Nephron (organoid): ENCODE data around the gene SFTPA1.
"Not testable (repeated sequence)": the region's sequence is repeated elsewhere in the genome, so short reads cannot be mapped to it uniquely, and the experiment has no call there.

Source experiments
- H3K27ac Mint-ChIP-seq, 3 experiments: 2 replicates each; pipeline ENCODE4 v1.8.0; 2020; ENCODE audit warnings: mixed read lengths in 3 of 3, mild to moderate bottlenecking in 2 of 3, moderate library complexity in 1 of 3
- H3K27me3 Mint-ChIP-seq: 2 replicates; pipeline ENCODE4 v1.8.0; 2021; ENCODE audit warnings: low read depth, mild to moderate bottlenecking, moderate library complexity, mixed read lengths
- H3K36me3 Mint-ChIP-seq: 2 replicates; pipeline ENCODE4 v1.8.0; 2020; ENCODE audit warnings: low read depth, mixed read lengths
- H3K4me1 Mint-ChIP-seq: 2 replicates; pipeline ENCODE4 v1.8.0; 2020; ENCODE audit warnings: mixed read lengths
- H3K4me3 Mint-ChIP-seq, 3 experiments: 2 replicates each; pipeline ENCODE4 v1.8.0; 2020; ENCODE audit warnings: mild to moderate bottlenecking in 3 of 3, mixed read lengths in 3 of 3, moderate library complexity in 2 of 3
- H3K9me3 Mint-ChIP-seq: 2 replicates; pipeline ENCODE4 v1.8.0; 2020; ENCODE audit warnings: mixed read lengths
- TF ChIP-seq, protein P1 (sequence below), 3 experiments: fragments of 200-600 bp; sonication (generic); IDR thresholded peaks; one replicate each; pipeline ENCODE4 v1.5.0; 2021; ENCODE audit warnings: antibody characterized with exemption in 3 of 3; ENCODE audit not compliant: unreplicated experiment in 3 of 3

SFTPA1 gene

DNA sequence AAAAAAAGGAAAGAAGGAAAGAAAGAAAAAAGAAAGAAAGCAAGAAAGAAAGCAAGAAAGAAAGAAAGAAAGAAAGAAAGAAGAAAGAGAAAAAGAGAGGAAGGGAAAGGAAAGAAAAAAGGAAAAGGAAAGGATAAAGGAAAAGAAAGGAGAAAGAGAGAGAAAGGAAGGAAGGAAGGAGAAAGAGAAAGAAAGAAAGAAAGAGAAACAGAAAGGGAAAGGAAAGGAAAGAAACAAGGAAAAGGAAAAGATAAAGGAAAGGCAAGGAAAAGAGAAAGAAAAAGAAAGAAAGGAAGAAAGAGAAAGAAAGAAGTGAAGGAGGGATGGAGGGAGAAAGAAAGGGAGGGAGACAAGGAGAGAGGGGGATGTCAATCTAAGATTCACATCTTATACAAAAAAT, 29.7 kb upstream of the SFTPA1 start:
- H3K36me3 Mint-ChIP-seq: no peaks in the 10 kb centered on the region
- peaks cover 5% of the 10 kb centered on the region for H3K9me3 Mint-ChIP-seq
- H3K4me1 Mint-ChIP-seq: no peaks in the 10 kb centered on the region
- TF ChIP-seq, protein P1, sequence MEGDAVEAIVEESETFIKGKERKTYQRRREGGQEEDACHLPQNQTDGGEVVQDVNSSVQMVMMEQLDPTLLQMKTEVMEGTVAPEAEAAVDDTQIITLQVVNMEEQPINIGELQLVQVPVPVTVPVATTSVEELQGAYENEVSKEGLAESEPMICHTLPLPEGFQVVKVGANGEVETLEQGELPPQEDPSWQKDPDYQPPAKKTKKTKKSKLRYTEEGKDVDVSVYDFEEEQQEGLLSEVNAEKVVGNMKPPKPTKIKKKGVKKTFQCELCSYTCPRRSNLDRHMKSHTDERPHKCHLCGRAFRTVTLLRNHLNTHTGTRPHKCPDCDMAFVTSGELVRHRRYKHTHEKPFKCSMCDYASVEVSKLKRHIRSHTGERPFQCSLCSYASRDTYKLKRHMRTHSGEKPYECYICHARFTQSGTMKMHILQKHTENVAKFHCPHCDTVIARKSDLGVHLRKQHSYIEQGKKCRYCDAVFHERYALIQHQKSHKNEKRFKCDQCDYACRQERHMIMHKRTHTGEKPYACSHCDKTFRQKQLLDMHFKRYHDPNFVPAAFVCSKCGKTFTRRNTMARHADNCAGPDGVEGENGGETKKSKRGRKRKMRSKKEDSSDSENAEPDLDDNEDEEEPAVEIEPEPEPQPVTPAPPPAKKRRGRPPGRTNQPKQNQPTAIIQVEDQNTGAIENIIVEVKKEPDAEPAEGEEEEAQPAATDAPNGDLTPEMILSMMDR (IDR thresholded peaks at IDR 0.05; ENCODE audit: unreplicated experiment in 3 of 3): no peak
- no peak overlapping the region for H3K4me3 Mint-ChIP-seq
- H3K27me3 Mint-ChIP-seq: peaks cover 5% of the 10 kb centered on the region
- no peak overlapping the region for H3K27ac Mint-ChIP-seq

DNA sequence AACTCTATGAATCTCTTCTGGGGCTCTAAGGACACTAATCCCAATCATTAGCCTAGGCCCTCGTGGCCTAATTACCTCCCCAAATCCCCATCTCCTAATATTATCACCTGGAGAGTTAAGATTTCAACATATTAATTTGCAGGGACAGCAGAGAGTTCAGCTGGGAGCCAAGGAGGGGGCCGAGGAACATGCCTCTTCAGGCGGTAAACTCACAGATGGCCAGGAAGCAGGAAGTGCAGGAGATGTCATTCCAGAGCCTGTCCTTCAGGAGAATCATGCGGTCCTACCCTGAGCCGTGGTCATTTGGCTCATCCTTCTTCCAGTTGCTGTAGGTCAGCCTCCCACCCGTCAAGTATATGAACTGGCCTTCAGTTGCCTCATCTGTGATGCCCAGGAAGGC, 28.6 kb upstream of the SFTPA1 start:
- Mint-ChIP-seq H3K27ac (no peak overlapping the region), H3K36me3 (no peaks in the 10 kb centered on the region), H3K4me1 (no peaks in the 10 kb centered on the region), H3K9me3 (peaks cover 5% of the 10 kb centered on the region), H3K27me3 (peaks cover 9% of the 10 kb centered on the region), H3K4me3 (no peak overlapping the region)
- TF ChIP-seq, protein P1 (IDR thresholded peaks at IDR 0.05; ENCODE audit: unreplicated experiment in 3 of 3): no peak

DNA sequence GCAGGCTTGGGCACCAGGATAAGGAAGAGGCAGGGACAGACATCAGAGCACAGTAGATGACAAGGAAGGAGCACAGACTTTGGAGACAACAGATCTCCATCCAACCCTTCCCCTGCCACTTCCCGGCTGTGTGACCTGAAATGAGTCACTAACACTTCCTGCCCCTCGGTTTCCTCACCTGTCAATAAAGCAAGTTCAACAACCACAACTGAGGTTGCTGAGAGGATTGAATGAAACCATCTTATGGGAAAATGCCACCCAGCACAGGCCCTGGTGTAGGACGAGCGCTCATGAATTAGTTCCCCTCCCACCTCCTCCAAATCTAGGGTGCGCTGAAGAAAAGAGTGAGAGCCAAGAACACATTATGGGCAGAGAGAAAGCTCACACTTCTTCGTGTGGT, 27.8 kb upstream of the SFTPA1 start:
- not testable (repeated sequence) for H3K27me3 Mint-ChIP-seq, H3K4me1 Mint-ChIP-seq, H3K27ac Mint-ChIP-seq, H3K4me3 Mint-ChIP-seq, H3K9me3 Mint-ChIP-seq, H3K36me3 Mint-ChIP-seq

DNA sequence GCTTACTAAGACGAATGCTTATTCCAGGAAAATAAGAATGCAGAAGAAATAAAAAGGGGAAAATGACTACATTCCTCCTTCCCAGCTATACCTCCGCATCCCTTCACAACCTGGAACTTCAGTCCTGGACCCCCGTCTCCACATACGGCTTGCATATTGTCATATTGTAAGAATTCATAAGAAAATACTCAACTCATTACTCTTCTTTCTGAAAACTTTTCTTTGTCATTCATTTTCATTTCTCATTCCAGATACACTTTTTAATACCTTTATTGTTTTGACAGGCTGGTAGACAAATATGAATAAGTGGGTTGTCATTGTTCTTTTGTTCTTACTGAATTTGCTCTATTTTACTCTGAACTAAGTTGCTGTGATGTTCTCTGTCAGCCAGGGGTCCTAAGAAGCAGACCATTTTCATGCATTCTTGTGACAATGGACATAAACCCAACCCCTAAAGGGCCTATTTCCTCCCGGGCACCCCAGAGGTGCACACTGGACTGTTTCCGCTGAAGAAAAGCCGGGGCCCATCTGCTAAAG, 27.2 kb upstream of the SFTPA1 start:
- H3K27ac Mint-ChIP-seq: no peak overlapping the region
- H3K36me3 Mint-ChIP-seq: no peaks in the 10 kb centered on the region
- TF ChIP-seq, protein P1 (IDR thresholded peaks at IDR 0.05; ENCODE audit: unreplicated experiment in 3 of 3): no peak
- no peak overlapping the region for H3K4me3 Mint-ChIP-seq
- peaks cover 9% of the 10 kb centered on the region for H3K27me3 Mint-ChIP-seq
- no peaks in the 10 kb centered on the region for H3K4me1 Mint-ChIP-seq
- peaks cover 5% of the 10 kb centered on the region for H3K9me3 Mint-ChIP-seq

DNA sequence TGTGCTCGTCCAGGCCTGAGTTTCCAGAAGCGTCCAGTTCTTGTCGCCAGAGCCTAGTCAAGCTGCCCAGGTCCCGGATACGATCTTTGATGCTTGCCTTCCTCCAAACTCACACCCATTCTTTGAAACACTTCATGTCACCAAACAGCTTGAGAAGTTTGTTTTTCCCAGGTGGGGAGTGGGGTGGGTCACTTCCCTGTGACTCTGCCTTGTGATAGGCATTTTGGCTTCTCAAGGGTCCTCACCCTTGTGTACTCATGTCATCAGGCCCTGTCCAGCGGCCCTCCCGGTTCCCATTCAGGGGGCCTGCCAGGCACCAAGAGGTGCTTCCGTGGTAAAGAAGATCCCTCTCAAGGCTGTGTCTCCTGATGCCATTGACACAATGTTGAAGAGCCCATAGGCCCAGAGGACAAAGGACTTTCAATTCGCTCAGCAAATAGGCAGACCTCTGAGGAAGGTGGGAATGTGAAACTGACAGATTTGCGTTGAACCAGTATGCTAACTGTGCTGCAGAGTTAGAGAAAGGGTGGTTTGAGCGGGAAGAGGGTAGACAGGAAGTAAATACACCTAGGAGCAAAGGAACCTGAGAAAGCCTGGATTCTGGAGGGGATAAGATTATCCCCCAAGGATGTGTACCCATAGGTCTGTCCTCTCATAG, 24.7 kb upstream of the SFTPA1 start:
- no peaks in the 10 kb centered on the region for H3K4me1 Mint-ChIP-seq
- TF ChIP-seq, protein P1 (IDR thresholded peaks at IDR 0.05; ENCODE audit: unreplicated experiment in 3 of 3): no peak
- no peak overlapping the region for H3K4me3 Mint-ChIP-seq
- no peaks in the 10 kb centered on the region for H3K36me3 Mint-ChIP-seq
- peaks cover 10% of the 10 kb centered on the region for H3K27me3 Mint-ChIP-seq
- H3K9me3 Mint-ChIP-seq: no peaks in the 10 kb centered on the region
- no peak overlapping the region for H3K27ac Mint-ChIP-seq

DNA sequence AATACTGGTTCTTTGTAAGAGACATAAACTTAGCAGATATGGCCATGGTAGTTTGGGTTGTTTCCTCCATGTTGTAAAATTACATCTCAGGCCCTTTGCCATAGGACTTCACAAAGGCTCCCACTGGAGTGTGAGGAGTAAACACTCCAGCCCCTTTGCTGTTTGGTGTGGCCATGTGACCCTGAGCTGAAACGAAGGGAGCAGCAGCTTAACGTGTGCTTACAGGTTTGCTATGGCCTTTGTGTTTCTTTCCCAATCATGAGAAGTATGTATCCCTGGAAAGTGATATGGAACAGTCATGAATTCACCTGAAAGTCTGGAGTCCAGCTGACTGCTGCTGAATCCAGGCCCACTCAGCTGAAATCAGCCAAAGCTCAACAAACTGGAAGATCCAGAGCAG, 23.8 kb upstream of the SFTPA1 start:
- H3K27ac Mint-ChIP-seq: no peak overlapping the region
- H3K27me3 Mint-ChIP-seq: peaks cover 11% of the 10 kb centered on the region
- TF ChIP-seq, protein P1 (IDR thresholded peaks at IDR 0.05; ENCODE audit: unreplicated experiment in 3 of 3): no peak
- no peaks in the 10 kb centered on the region for H3K4me1 Mint-ChIP-seq
- no peaks in the 10 kb centered on the region for H3K9me3 Mint-ChIP-seq
- H3K36me3 Mint-ChIP-seq: no peaks in the 10 kb centered on the region
- no peak overlapping the region for H3K4me3 Mint-ChIP-seq
